Measurements from ENCODE around the gene ARFGAP3.

The ARFGAP3 gene

DNA sequence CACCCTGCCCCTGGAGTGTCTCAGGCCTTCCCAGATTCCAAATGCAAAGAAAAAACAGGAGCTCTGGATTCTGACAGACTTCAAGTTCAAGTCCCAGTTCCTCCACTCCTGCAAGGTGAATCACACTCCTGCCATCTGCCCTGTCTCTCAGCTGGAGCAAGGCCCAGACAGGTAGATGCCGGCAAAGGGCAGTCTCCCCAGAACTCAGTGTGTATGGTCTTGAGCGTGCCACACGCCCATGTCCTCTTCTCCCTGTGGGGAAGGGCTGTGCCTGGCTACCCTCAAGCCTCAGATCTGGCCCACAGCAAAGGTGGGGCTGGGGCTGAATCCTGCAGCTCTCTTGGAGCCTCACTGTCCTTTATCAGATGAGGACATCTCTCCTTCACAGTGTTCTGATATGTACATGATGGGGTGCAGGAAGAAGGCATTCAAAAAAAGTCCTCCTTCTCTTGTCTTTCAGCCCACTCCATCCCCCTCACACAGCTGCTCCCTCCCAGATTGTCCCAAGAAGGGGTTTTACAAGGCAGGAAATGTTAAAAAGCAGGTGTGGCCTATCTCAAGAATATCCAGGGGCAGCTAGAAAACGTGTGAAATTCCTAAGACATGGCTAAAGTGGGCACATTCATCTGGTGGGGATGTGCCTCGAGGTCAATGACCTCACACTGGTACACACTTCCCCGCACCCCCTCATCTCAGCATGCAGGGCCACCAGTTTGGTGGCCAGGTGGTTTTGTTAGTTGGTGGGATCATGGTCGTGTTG, 27.7 kb upstream of the ARFGAP3 start:
- in situ Hi-C loops (cut with HindIII; ENCODE audit: low sequenced_read_pairs) = loop anchor here (10.0 kb wide), 1 partner anchor 70 kb away; no protein-coding TSS in a partner anchor

DNA sequence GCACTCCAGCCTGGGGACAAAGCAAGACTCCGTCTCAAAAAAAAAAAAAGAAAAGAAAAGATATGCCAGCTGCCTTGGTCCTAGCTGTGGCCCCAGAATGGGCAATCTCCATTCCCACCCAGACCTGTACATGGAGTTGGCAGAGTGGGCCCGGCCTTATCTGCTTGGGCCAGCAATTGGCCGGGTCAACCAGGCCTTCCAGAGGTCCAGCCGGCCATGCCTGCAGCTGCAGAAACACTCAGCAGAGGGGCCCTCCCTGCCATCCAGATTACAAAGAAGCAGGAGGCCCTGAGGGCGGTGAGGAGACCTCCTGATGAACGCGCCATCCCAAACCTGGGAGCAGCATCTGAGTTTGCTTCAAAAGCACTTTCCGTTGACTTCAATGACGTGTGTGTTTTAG, 26.9 kb upstream of the ARFGAP3 start:
- in situ Hi-C loops (cut with HindIII; ENCODE audit: low sequenced_read_pairs) = loop anchor here (10.0 kb wide), 1 partner anchor 71 kb away; no protein-coding TSS in a partner anchor

- in situ Hi-C loops (cut with HindIII; ENCODE audit: low sequenced_read_pairs) = loop anchor here (10.0 kb wide), 1 partner anchor 72 kb away; no protein-coding TSS in a partner anchor
Measured at GRCh38 chr22:42883121-42883520, 26.0 kb upstream of the ARFGAP3 start.

GRCh38 chr22:42881982-42882656, 25.0 kb upstream of the ARFGAP3 start:
- in situ Hi-C loops (cut with HindIII; ENCODE audit: low sequenced_read_pairs) = loop anchor here (10.0 kb wide), 1 partner anchor 73 kb away; no protein-coding TSS in a partner anchor

DNA sequence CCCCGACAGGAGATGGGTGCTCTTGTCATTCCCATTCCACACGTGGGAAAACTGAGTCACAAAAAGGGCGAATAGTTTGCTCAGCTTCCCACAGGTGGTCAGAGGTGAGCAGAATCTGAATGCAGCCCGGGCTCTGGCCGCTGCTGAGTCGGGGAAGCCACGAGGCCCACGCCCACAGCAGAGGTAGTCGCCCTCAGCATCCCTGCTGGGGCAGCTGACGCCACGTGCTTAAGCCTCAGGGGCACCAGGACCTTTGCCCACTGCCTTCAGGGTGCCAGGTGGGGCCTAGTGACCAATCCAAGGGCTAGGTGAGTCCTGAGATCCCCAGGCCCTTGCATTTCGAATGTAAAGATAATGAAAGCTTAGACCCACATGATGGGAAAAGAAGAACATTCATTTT, 24.2 kb upstream of the ARFGAP3 start:
- in situ Hi-C loops (cut with HindIII; ENCODE audit: low sequenced_read_pairs) = loop anchor here (10.0 kb wide), 1 partner anchor 74 kb away; no protein-coding TSS in a partner anchor

GRCh38 chr22:42880815-42881214, 23.7 kb upstream of the ARFGAP3 start:
- in situ Hi-C loops (cut with HindIII; ENCODE audit: low sequenced_read_pairs) = loop anchor here (10.0 kb wide), 1 partner anchor 74 kb away; no protein-coding TSS in a partner anchor

- in situ Hi-C loops (cut with HindIII; ENCODE audit: low sequenced_read_pairs) = loop anchor here (10.0 kb wide), 1 partner anchor 75 kb away; no protein-coding TSS in a partner anchor
Measured at GRCh38 chr22:42879371-42880021, 22.4 kb upstream of the ARFGAP3 start.

- in situ Hi-C loops (cut with HindIII; ENCODE audit: low sequenced_read_pairs) = no loop called here
Measured at GRCh38 chr22:42878561-42879305, 21.7 kb upstream of the ARFGAP3 start.

- in situ Hi-C loops (cut with HindIII; ENCODE audit: low sequenced_read_pairs) = no loop called here
Measured at GRCh38 chr22:42877597-42878340, 20.7 kb upstream of the ARFGAP3 start.

GRCh38 chr22:42877158-42877557, 20.1 kb upstream of the ARFGAP3 start:
- in situ Hi-C loops (cut with HindIII; ENCODE audit: low sequenced_read_pairs) = no loop called here

DNA sequence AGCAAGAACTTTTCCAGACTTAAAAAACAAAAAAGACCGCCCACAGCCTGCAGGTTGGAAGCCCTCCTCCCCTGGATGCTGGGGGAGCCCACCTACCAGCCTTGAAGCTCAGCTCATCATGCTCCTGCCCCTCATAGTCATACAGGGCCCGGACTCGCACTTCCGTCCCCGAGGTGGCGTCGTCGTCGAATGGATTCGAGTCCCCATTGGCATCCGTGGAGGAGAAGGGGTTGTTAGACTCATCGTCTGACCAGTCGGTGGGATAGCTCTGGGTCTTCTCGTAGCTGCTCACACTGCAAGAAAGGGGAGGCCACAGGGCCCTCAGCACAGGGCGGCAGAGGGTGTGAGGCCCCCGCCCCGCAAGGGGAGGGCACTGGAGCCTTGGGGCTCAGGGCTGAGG, 19.0 kb upstream of the ARFGAP3 start:
- in situ Hi-C loops (cut with HindIII; ENCODE audit: low sequenced_read_pairs) = no loop called here

- in situ Hi-C loops (cut with HindIII; ENCODE audit: low sequenced_read_pairs) = no loop called here
Measured at GRCh38 chr22:42874010-42874409, 16.9 kb upstream of the ARFGAP3 start.

DNA sequence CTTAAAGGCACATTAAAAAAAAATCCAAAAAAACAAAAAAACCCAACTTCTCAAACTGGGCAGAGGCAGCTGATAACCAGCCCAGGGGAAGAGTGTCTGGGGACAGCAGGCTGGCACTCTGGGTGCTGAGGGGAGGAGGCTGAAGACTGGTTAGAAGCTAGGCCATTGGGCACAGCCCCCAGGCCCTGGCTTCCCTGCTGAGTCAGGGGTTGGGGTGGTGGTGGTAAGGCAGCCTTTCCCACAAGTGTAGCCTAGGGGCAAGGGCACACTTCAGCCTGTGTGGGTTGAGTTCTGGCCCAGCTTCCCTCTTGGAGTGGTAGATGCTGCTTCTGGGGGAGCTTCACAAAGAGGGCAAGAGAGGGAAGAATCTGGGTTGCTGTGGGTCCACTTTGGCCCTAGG, 16.3 kb upstream of the ARFGAP3 start:
- in situ Hi-C loops (cut with HindIII; ENCODE audit: low sequenced_read_pairs) = no loop called here

- in situ Hi-C loops (cut with HindIII; ENCODE audit: low sequenced_read_pairs) = no loop called here
Measured at GRCh38 chr22:42872821-42873220, 15.7 kb upstream of the ARFGAP3 start.

DNA sequence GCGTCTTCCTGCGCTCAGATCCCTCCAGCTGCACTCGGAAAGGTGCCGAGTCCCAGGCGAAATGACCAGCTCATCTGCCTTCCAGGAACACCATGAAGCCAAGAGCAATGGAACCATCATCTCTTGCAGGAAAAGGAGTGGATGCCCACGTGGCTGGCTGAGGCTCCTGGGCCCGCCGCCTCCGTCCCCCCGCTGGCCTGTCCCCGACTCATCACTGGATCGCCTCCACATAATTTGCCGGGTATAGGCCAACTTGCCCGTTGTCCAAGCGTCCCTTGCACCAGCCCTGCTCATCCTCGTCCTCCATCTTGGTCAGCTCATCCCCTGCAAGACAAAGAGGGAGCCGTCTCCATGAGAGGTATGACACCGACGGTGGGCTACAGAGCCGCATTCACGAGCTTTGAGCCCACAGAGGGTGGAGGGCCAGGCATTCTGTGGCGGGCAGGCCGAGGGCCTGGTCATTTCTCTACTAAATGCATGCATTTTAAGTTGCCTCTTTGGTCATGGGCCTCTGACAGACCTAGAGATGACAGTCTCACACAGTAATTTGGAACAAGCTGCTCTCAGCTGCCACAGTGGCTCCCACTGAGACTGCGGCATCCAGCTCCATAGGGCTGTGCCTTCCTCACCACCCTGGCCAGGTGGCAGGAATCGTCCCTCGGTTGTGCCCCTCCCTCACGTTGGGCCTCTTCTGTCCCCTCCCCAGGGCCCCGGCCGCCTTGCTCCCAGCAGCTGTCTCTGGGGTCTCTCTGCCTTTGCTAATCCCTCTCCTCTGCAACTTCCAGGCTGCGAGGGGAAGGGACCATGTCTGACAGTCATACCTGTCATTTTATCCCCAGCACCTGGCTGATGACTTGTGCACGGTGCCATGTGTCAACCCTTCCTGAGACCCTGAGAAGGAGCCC, 14.3 kb upstream of the ARFGAP3 start:
- in situ Hi-C loops (cut with HindIII; ENCODE audit: low sequenced_read_pairs) = no loop called here

- in situ Hi-C loops (cut with HindIII; ENCODE audit: low sequenced_read_pairs) = no loop called here
Measured at GRCh38 chr22:42869888-42870480, 12.9 kb upstream of the ARFGAP3 start.

- in situ Hi-C loops (cut with HindIII; ENCODE audit: low sequenced_read_pairs) = no loop called here
Measured at GRCh38 chr22:42869463-42869862, 12.4 kb upstream of the ARFGAP3 start.

- in situ Hi-C loops (cut with HindIII; ENCODE audit: low sequenced_read_pairs) = no loop called here
Measured at GRCh38 chr22:42868751-42869251, 11.7 kb upstream of the ARFGAP3 start.

Measured in DLD1 (cell line).